ENCODE measurements around the gene KIRREL3. TPM values are rescaled to one million over a fixed set of nuclear protein-coding genes. Genes with fewer than 3 reads are reported as not detected.

The KIRREL3 gene
- total and polyA plus RNA-seq, 2 of the 4 experiments (the other 2 are of a cell fraction): 10.9 to 15.9 TPM

DNA sequence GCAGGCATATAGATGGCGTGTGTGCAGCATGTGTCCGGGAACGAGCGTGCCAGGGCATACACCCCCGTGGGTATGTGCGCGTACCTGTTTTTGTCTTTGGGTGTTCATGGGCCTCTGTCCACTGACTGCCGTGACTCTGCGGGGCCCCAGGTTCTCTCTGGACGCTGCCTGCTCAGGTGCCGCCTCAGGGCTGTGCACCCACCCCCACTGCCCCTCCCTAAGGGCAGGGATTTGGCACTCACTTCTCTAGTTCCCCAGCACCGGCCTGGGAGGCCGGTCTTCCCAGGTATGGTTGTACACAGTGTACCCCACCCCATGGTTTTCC lies 533.6 kb downstream of the KIRREL3 start:
- Histone ChIP-seq H3K18ac (ENCODE audit: low read depth, low read length) (no peak overlapping the region), H3K27ac (ENCODE audit: insufficient read depth, low read length) (no peak overlapping the region), H3K27me3 (ENCODE audit: control insufficient read depth, insufficient read depth, low read length) (no peaks in the 10 kb centered on the region; the same call in 1 of the 2 replicates), H2BK15ac (ENCODE audit: low read depth, low read length) (no peak overlapping the region), H3K4ac (ENCODE audit: low read depth, low read length) (no peak overlapping the region), H3K14ac (replicated peaks; ENCODE audit: low read depth, low read length) (no peak overlapping the region), H4K91ac (ENCODE audit: insufficient read depth, low read depth, low read length) (no peak overlapping the region), H3K9me1 (ENCODE audit: insufficient read depth, low read length) (no peaks in the 10 kb centered on the region), H3K4me3 (ENCODE audit: insufficient read depth, low read depth, low read length) (no peak overlapping the region), H4K8ac (ENCODE audit: low read depth in 2 of 2, low read length in 2 of 2) (no peak overlapping the region), H2BK20ac (ENCODE audit: low read depth, low read length) (no peak overlapping the region), H2BK120ac (ENCODE audit: low read depth, low read length) (no peak overlapping the region), H2AK5ac (ENCODE audit: low read depth, low read length) (no peak overlapping the region), H3K9me3 (ENCODE audit: control insufficient read depth, insufficient read depth, low read length) (peaks cover 5% of the 10 kb centered on the region), H4K5ac (ENCODE audit: low read depth, low read length) (no peak overlapping the region), H3K79me1 (ENCODE audit: low read depth in 1 of 2, low read length in 2 of 2) (no peaks in the 10 kb centered on the region), H3K56ac (ENCODE audit: extremely low read depth, insufficient read depth, low read length) (no peak overlapping the region), H3K4me2 (ENCODE audit: low read depth, low read length) (no peak overlapping the region), H2AK9ac (replicated peaks; ENCODE audit: low read depth, low read length, poor library complexity) (no peak overlapping the region), H2BK5ac (ENCODE audit: low read depth, low read length, poor library complexity, severe bottlenecking) (no peak overlapping the region), H3K23ac (ENCODE audit: low read depth, low read length) (no peak overlapping the region), H3K4me1 (ENCODE audit: control insufficient read depth, insufficient read depth, low read length) (no peaks in the 10 kb centered on the region), H3K36me3 (ENCODE audit: control insufficient read depth, insufficient read depth, low read length) (no peaks in the 10 kb centered on the region), H2AFZ (replicated peaks; ENCODE audit: low read length, poor library complexity) (no peak overlapping the region), H4K20me1 (ENCODE audit: insufficient read depth, low read length) (no peaks in the 10 kb centered on the region; the same call in 1 of the 2 replicates), H3K9ac (ENCODE audit: low read depth, low read length) (no peak overlapping the region)
- in situ Hi-C loops (cut with MboI; ENCODE audit: low sequenced_read_pairs): no loop called here
- WGBS, 2 experiments (ENCODE audit: extremely low coverage in 2 of 2, insufficient read length in 1 of 2): 92% methylated on average over 9 of the region's 13 CpGs; no CpG with 5 or more reads in 1 of the 2 experiments
- CTCF ChIA-PET: no interaction called here
- POLR2A ChIA-PET (ENCODE audit: unreplicated experiment): no interaction called here
- DNase-seq (no peak), ATAC-seq (ENCODE audit: low read depth) (no peak)
- intact Hi-C loops (cut with micrococcal nuclease): no loop called here
- dilution Hi-C loops (cut with HindIII; ENCODE audit: low sequenced_read_pairs, unreplicated experiment): no loop called here
- BruUV-seq (replicated peaks): no TSS peak
- TF ChIP-seq, protein P1, sequence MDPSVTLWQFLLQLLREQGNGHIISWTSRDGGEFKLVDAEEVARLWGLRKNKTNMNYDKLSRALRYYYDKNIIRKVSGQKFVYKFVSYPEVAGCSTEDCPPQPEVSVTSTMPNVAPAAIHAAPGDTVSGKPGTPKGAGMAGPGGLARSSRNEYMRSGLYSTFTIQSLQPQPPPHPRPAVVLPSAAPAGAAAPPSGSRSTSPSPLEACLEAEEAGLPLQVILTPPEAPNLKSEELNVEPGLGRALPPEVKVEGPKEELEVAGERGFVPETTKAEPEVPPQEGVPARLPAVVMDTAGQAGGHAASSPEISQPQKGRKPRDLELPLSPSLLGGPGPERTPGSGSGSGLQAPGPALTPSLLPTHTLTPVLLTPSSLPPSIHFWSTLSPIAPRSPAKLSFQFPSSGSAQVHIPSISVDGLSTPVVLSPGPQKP (IDR thresholded peaks at IDR 0.05; ENCODE audit: borderline replicate concordance, low read depth, low read length): no peak
- no peak for TF ChIP-seq RCOR1 (IDR thresholded peaks at IDR 0.05; ENCODE audit: insufficient replicate concordance, low read length)

All from IMR-90 (cell line).